Measurements from ENCODE around the gene SH3BGRL2. TPM values are rescaled to one million over a fixed set of nuclear protein-coding genes. Genes with fewer than 3 reads are reported as not detected.
"Not testable (repeated sequence)": the region's sequence is repeated elsewhere in the genome, so short reads cannot be mapped to it uniquely, and the experiment has no call there.

Gene SH3BGRL2
- total and polyA plus RNA-seq, 4 donors: 23.8 to 71.3 (median 34.3) TPM

DNA sequence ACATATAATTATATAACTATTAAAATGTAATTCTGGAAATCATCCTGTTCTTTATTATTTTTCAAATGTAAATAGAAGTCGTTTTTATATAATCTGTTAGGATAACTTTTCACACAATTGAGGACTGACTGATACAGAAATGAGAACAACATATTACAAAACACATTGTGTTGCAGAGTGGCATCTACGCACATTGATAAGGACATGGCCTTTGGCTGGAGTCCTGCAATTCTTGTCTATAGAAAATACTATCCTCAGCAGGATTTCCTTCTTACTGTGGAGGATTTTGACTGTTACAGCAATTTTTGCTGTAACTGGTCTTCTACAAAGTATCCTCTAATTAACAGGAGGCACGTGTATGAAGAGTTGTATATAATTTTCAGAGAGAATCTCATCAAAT lies 19.8 kb downstream of the SH3BGRL2 start:
- no peak overlapping the region for H3K27ac ChIP-seq (ENCODE audit: low read depth in 1 of 2, low read length in 2 of 2)
- no peaks in the 10 kb centered on the region for H3K9me3 ChIP-seq (ENCODE audit: control insufficient read depth in 4 of 4, low read length in 3 of 4)
- no peaks in the 10 kb centered on the region for H3K27me3 ChIP-seq (ENCODE audit: control insufficient read depth in 4 of 4, insufficient read depth in 4 of 4, low read length in 3 of 4)
- H3K4me1 ChIP-seq (ENCODE audit: control insufficient read depth in 4 of 4, insufficient read depth in 4 of 4, low read length in 3 of 4): no peaks in the 10 kb centered on the region
- DNase-seq (ENCODE audit: low spot score): no peak
- H3K9ac ChIP-seq (ENCODE audit: low read depth in 1 of 2, low read length in 2 of 2): no peak overlapping the region
- H3K36me3 ChIP-seq (ENCODE audit: control insufficient read depth in 4 of 4, insufficient read depth in 3 of 4, low read depth in 1 of 4, low read length in 3 of 4): peaks cover 0 to 1% (median 0%) of the 10 kb centered on the region in 4 donors
- WGBS: 50% methylated on average over 3 of the region's 3 CpGs
- H3K4me3 ChIP-seq (ENCODE audit: low read depth in 1 of 3, low read length in 3 of 3): no peak overlapping the region
- TF ChIP-seq, protein P1, sequence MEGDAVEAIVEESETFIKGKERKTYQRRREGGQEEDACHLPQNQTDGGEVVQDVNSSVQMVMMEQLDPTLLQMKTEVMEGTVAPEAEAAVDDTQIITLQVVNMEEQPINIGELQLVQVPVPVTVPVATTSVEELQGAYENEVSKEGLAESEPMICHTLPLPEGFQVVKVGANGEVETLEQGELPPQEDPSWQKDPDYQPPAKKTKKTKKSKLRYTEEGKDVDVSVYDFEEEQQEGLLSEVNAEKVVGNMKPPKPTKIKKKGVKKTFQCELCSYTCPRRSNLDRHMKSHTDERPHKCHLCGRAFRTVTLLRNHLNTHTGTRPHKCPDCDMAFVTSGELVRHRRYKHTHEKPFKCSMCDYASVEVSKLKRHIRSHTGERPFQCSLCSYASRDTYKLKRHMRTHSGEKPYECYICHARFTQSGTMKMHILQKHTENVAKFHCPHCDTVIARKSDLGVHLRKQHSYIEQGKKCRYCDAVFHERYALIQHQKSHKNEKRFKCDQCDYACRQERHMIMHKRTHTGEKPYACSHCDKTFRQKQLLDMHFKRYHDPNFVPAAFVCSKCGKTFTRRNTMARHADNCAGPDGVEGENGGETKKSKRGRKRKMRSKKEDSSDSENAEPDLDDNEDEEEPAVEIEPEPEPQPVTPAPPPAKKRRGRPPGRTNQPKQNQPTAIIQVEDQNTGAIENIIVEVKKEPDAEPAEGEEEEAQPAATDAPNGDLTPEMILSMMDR (IDR thresholded peaks at IDR 0.05; ENCODE audit: low read depth, low read length, missing input control): no peak
- TF ChIP-seq RAD21 (IDR thresholded peaks at IDR 0.05) (no peak), TAF1 (conservative IDR thresholded peaks at IDR 0.05) (no peak), ZBTB33 (IDR thresholded peaks at IDR 0.05) (no peak), FOXA1 (IDR thresholded peaks at IDR 0.05) (no peak), HNF4A (conservative IDR thresholded peaks at IDR 0.05) (no peak), NR2F2 (IDR thresholded peaks at IDR 0.05) (no peak), GABPA (IDR thresholded peaks at IDR 0.05 in 1 of 2, conservative IDR thresholded peaks at IDR 0.05 in 1 of 2) (no peak)

DNA sequence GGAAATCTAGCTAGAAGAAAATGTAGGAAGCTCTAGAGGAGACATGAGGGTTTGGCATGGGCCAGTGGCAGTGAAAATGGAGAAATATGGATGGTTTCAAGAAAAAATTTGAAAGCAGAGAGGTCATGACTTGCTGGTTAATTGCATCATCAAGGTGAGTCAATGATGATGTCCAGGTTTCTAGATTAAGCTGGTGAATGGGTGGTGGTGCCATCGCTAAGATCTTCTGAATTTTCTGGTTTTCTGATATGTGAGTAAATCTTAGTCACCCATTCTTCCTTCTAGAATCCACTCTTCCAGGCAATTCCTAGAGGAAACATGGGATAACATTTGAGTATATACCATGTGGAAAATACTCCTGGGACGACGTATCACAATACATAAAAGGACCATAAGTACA lies 25.0 kb downstream of the SH3BGRL2 start:
- no peaks in the 10 kb centered on the region for H3K27me3 ChIP-seq (ENCODE audit: control insufficient read depth in 4 of 4, insufficient read depth in 4 of 4, low read length in 3 of 4)
- TF ChIP-seq HNF4G (IDR thresholded peaks at IDR 0.05): no peak
- no peak for TF ChIP-seq EGR1 (IDR thresholded peaks at IDR 0.05; ENCODE audit: low read depth in 2 of 2)
- TF ChIP-seq SP1 (IDR thresholded peaks at IDR 0.05): no peak
- TF ChIP-seq HNF4A (conservative IDR thresholded peaks at IDR 0.05): no peak
- no peak for TF ChIP-seq NR2F2 (IDR thresholded peaks at IDR 0.05)
- TF ChIP-seq, protein P1 (IDR thresholded peaks at IDR 0.05; ENCODE audit: low read depth, low read length, missing input control): no peak
- no peak for TF ChIP-seq GABPA (IDR thresholded peaks at IDR 0.05 in 1 of 2, conservative IDR thresholded peaks at IDR 0.05 in 1 of 2)
- no peak for TF ChIP-seq FOXA1 (IDR thresholded peaks at IDR 0.05)
- no peak for TF ChIP-seq JUND (IDR thresholded peaks at IDR 0.05)

DNA sequence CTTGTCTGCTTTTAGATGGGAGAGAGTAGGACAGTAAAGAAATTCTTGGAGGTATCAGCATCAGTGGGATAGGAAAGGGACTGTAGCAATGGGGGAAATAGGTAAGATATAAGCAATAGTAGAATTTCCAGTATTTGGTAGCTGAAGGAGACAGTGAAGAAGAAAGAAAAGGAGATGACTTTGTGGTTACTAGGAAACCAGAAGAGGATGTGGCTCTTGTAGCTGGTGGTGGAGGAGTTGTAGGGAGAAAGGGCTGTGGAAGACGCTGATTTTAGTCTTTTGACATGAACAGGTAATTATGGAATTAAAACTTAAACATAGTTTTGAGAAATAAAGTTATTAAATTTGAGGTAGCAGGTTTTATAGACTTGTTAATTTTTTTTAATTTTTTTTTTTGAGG lies 26.1 kb downstream of the SH3BGRL2 start:
- DNase-seq (ENCODE audit: low spot score): no peak
- H3K4me3 ChIP-seq (ENCODE audit: low read depth in 1 of 3, low read length in 3 of 3): no peak overlapping the region
- no peaks in the 10 kb centered on the region for H3K4me1 ChIP-seq (ENCODE audit: control insufficient read depth in 4 of 4, insufficient read depth in 4 of 4, low read length in 3 of 4)
- H3K9me3 ChIP-seq (ENCODE audit: control insufficient read depth in 4 of 4, low read length in 3 of 4): no peaks in the 10 kb centered on the region
- TF ChIP-seq JUND (IDR thresholded peaks at IDR 0.05) (no peak), RAD21 (IDR thresholded peaks at IDR 0.05) (no peak), TAF1 (conservative IDR thresholded peaks at IDR 0.05) (no peak)
- no peak overlapping the region for H3K27ac ChIP-seq (ENCODE audit: low read depth in 1 of 2, low read length in 2 of 2)
- no peaks in the 10 kb centered on the region for H3K27me3 ChIP-seq (ENCODE audit: control insufficient read depth in 4 of 4, insufficient read depth in 4 of 4, low read length in 3 of 4)
- H3K9ac ChIP-seq (ENCODE audit: low read depth in 1 of 2, low read length in 2 of 2): no peak overlapping the region
- H3K36me3 ChIP-seq (ENCODE audit: control insufficient read depth in 4 of 4, insufficient read depth in 3 of 4, low read depth in 1 of 4, low read length in 3 of 4): no peaks in the 10 kb centered on the region
- WGBS: 89% methylated on average over 1 of the region's 1 CpG

More for the DNA sequence above, 25.0 kb downstream of the SH3BGRL2 start:
- no peak overlapping the region for H3K4me3 ChIP-seq (ENCODE audit: low read depth in 1 of 3, low read length in 3 of 3)
- WGBS: 99% methylated on average over 3 of the region's 3 CpGs
- H3K9ac ChIP-seq (ENCODE audit: low read depth in 1 of 2, low read length in 2 of 2): no peak overlapping the region
- no peak for DNase-seq (ENCODE audit: low spot score)
- no peaks in the 10 kb centered on the region for H3K9me3 ChIP-seq (ENCODE audit: control insufficient read depth in 4 of 4, low read length in 3 of 4)
- H3K27ac ChIP-seq (ENCODE audit: low read depth in 1 of 2, low read length in 2 of 2): no peak overlapping the region
- peaks cover 0 to 1% (median 0%) of the 10 kb centered on the region in 4 donors for H3K36me3 ChIP-seq (ENCODE audit: control insufficient read depth in 4 of 4, insufficient read depth in 3 of 4, low read depth in 1 of 4, low read length in 3 of 4)
- no peaks in the 10 kb centered on the region for H3K4me1 ChIP-seq (ENCODE audit: control insufficient read depth in 4 of 4, insufficient read depth in 4 of 4, low read length in 3 of 4)

GRCh38 chr6:79663655-79664054 lies 32.5 kb downstream of the SH3BGRL2 start:
- DNase-seq (ENCODE audit: low spot score): peak; percentile 49
- H3K9ac ChIP-seq (ENCODE audit: low read depth in 1 of 2, low read length in 2 of 2); H3K9me3 ChIP-seq (ENCODE audit: control insufficient read depth in 4 of 4, low read length in 3 of 4); H3K27me3 ChIP-seq (ENCODE audit: control insufficient read depth in 4 of 4, insufficient read depth in 4 of 4, low read length in 3 of 4); H3K4me3 ChIP-seq (ENCODE audit: low read depth in 1 of 3, low read length in 3 of 3); H3K36me3 ChIP-seq (ENCODE audit: control insufficient read depth in 4 of 4, insufficient read depth in 3 of 4, low read depth in 1 of 4, low read length in 3 of 4); H3K27ac ChIP-seq (ENCODE audit: low read depth in 1 of 2, low read length in 2 of 2); H3K4me1 ChIP-seq (ENCODE audit: control insufficient read depth in 4 of 4, insufficient read depth in 4 of 4, low read length in 3 of 4): not testable (repeated sequence)
- WGBS: 79% methylated on average over 6 of the region's 6 CpGs

Data from liver (tissue), 9 donors.